Neutrophil (primary cell): Measurements from ENCODE around the gene CAPZA3.
"Not testable (repeated sequence)": the region's sequence is repeated elsewhere in the genome, so short reads cannot be mapped to it uniquely, and the experiment has no call there.

Experiments
- H3K27ac ChIP-seq: fragments of 200-600 bp; sonication (generic); 2 replicates; pipeline ENCODE4 v1.5.1; 2016; ENCODE audit warnings: mild to moderate bottlenecking, moderate library complexity
- H3K27me3 ChIP-seq: fragments of 200-600 bp; sonication (generic); 2 replicates; pipeline ENCODE4 v1.6.0; 2016; ENCODE audit warnings: mild to moderate bottlenecking
- H3K36me3 ChIP-seq: fragments of 200-600 bp; sonication (generic); 2 replicates; pipeline ENCODE4 v1.5.1; 2017
- H3K4me1 ChIP-seq, 2 experiments: fragments of 200-600 bp in 1 of 2; sonication (generic) in 1 of 2; 1 replicate in 1 of 2; 2 replicates in 1 of 2; pipeline versions ENCODE4 v1.5.1 to v1.6.1; 2013 to 2016; ENCODE audit warnings: low read depth in 1 of 2, low read length in 1 of 2, mild to moderate bottlenecking in 1 of 2, moderate library complexity in 1 of 2; ENCODE audit not compliant: control insufficient read depth in 1 of 2, insufficient read depth in 1 of 2
- H3K4me3 ChIP-seq, 2 experiments: fragments of 200-600 bp in 1 of 2; sonication (generic) in 1 of 2; 1 replicate in 1 of 2; 2 replicates in 1 of 2; pipeline ENCODE4 v1.5.1; 2013 to 2016; ENCODE audit warnings: low read depth in 1 of 2, low read length in 1 of 2, mild to moderate bottlenecking in 1 of 2, moderate library complexity in 1 of 2
- H3K9me3 ChIP-seq: fragments of 200-600 bp; sonication (generic); 2 replicates; pipeline ENCODE4 v1.5.1; 2016
- TF ChIP-seq, protein P1 (sequence below): fragments of 200-600 bp; sonication (generic); IDR thresholded peaks from 2 replicates; pipeline ENCODE4 v1.5.1; 2016; ENCODE audit warnings: antibody characterized with exemption

The CAPZA3 gene, protein sequence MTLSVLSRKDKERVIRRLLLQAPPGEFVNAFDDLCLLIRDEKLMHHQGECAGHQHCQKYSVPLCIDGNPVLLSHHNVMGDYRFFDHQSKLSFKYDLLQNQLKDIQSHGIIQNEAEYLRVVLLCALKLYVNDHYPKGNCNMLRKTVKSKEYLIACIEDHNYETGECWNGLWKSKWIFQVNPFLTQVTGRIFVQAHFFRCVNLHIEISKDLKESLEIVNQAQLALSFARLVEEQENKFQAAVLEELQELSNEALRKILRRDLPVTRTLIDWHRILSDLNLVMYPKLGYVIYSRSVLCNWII

DNA sequence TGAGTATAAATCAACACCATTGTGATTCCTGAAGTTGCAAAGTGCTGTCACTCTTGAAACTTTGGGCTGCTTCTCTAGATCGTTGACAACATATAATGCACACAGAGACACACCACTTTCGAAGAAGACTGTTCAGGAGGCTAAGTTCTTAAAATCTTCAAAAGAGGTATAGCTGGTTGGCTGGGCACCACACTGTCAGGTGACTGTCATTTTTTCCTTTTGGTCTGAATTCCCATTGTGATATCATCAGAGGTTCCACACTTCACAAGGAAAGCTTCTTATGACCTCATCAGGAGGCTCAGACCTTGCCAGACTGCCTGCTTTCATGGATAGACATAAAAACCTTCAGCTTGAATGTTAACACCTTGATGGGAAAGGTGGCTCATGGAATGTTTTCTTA, at the start of gene CAPZA3, which contains the start of gene PLCZ1:
Gene CAPZA3, plus strand, starts transcription at position 301 of the 400 bp plus-strand sequence. CDS start 150 bp downstream, outside the sequence.
Gene PLCZ1, minus strand, starts transcription at position 194 of the 400 bp plus-strand sequence. CDS start 641 bp downstream, outside the sequence.
- no peaks in the 10 kb centered on the region for H3K4me1 ChIP-seq
- no peak within 1 kb of the TSS for H3K27ac ChIP-seq
- H3K36me3 ChIP-seq = no peaks in the 10 kb centered on the region
- no peaks in the 10 kb centered on the region for H3K9me3 ChIP-seq
- TF ChIP-seq, protein P1, sequence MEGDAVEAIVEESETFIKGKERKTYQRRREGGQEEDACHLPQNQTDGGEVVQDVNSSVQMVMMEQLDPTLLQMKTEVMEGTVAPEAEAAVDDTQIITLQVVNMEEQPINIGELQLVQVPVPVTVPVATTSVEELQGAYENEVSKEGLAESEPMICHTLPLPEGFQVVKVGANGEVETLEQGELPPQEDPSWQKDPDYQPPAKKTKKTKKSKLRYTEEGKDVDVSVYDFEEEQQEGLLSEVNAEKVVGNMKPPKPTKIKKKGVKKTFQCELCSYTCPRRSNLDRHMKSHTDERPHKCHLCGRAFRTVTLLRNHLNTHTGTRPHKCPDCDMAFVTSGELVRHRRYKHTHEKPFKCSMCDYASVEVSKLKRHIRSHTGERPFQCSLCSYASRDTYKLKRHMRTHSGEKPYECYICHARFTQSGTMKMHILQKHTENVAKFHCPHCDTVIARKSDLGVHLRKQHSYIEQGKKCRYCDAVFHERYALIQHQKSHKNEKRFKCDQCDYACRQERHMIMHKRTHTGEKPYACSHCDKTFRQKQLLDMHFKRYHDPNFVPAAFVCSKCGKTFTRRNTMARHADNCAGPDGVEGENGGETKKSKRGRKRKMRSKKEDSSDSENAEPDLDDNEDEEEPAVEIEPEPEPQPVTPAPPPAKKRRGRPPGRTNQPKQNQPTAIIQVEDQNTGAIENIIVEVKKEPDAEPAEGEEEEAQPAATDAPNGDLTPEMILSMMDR = no peak
- H3K4me3 ChIP-seq = no peak within 1 kb of the TSS
- no peaks in the 10 kb centered on the region for H3K27me3 ChIP-seq

DNA sequence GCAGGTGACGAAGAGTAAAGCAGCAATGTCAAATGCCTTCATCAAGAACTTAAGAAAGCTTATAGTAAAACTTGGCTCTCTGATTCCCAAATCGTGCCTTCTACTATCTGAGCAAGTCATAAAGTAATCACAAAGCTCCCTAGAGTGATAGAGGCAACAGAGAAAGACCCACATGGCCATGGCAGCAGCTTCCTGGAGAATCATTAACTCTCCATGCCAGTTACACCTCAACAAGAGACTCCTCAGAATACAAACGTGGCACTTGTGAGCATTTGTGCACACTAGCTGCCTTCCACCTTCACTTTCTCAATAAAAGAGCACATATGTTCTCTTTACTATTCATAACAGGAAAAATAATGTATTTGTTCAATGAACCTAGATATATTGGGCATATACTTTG, 48.1 kb upstream of the CAPZA3 start:
- Histone ChIP-seq H3K4me3 (no peak overlapping the region), H3K27ac (no peak overlapping the region), H3K36me3 (no peaks in the 10 kb centered on the region), H3K9me3 (no peaks in the 10 kb centered on the region), H3K27me3 (no peaks in the 10 kb centered on the region), H3K4me1 (no peaks in the 10 kb centered on the region)
- TF ChIP-seq, protein P1 = no peak

GRCh38 chr12:18690653-18691052, 47.3 kb upstream of the CAPZA3 start:
- TF ChIP-seq, protein P1 = no peak
- no peak overlapping the region for H3K4me3 ChIP-seq
- no peaks in the 10 kb centered on the region for H3K9me3 ChIP-seq
- no peaks in the 10 kb centered on the region for H3K36me3 ChIP-seq
- H3K4me1 ChIP-seq = no peaks in the 10 kb centered on the region
- no peak overlapping the region for H3K27ac ChIP-seq
- H3K27me3 ChIP-seq = no peaks in the 10 kb centered on the region

- H3K9me3 ChIP-seq, H3K4me1 ChIP-seq, H3K27ac ChIP-seq, H3K36me3 ChIP-seq, H3K27me3 ChIP-seq, H3K4me3 ChIP-seq: not testable (repeated sequence)
Measured at GRCh38 chr12:18693986-18694385, 43.9 kb upstream of the CAPZA3 start.

DNA sequence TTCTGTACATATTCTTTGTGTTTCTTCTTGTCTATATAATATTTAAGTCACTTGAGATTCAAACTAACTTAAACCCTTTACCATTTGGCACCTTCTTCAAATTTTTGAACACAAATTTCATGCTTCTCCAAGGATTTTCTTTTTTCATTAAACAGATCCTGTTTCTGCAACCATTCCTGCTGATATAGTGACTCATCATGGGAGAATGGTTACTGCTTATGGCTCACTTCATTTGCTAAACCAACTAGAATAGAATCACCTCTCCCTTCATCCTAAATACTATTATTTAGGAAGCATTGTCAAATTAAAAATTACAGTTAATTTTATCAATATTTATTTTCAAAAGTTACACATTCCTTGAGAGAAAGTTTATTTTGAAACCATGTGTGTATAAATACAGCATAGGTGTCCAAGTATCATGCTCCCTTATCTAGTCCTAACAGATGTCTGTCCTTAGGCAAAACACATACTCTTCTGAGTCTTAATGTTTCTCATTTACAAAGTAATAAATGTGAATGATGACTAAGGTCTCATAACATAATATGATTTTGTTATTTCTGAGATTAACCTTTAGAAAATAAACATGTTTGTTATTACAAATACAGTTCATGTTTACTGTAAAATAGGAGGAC, 40.8 kb upstream of the CAPZA3 start:
- Histone ChIP-seq H3K9me3 (no peaks in the 10 kb centered on the region), H3K36me3 (no peaks in the 10 kb centered on the region), H3K27ac (no peak overlapping the region), H3K27me3 (no peaks in the 10 kb centered on the region), H3K4me3 (no peak overlapping the region), H3K4me1 (no peaks in the 10 kb centered on the region)
- TF ChIP-seq, protein P1 = no peak

- TF ChIP-seq, protein P1 = no peak
- H3K4me1 ChIP-seq = no peaks in the 10 kb centered on the region
Measured at GRCh38 chr12:18700271-18700670, 37.6 kb upstream of the CAPZA3 start.

More at GRCh38 chr12:18700271-18700670, 37.6 kb upstream of the CAPZA3 start:
- Histone ChIP-seq H3K27ac (no peak overlapping the region), H3K36me3 (no peaks in the 10 kb centered on the region), H3K27me3 (no peaks in the 10 kb centered on the region), H3K4me3 (no peak overlapping the region), H3K9me3 (no peaks in the 10 kb centered on the region)
